GM12874 (cell line): Measurements from ENCODE around the gene TRPM2.

Experiments used
- TF ChIP-seq, protein P1 (sequence below): IDR thresholded peaks from 2 replicates; pipeline ENCODE4 v1.5.1; 2011; ENCODE audit warnings: low read depth, mild to moderate bottlenecking, control low read depth, low read length, moderate library complexity; ENCODE audit not compliant: insufficient read depth

The TRPM2 gene

GRCh38 chr21:44324854-44325107, 28.6 kb upstream of the TRPM2 start:
- TF ChIP-seq, protein P1, sequence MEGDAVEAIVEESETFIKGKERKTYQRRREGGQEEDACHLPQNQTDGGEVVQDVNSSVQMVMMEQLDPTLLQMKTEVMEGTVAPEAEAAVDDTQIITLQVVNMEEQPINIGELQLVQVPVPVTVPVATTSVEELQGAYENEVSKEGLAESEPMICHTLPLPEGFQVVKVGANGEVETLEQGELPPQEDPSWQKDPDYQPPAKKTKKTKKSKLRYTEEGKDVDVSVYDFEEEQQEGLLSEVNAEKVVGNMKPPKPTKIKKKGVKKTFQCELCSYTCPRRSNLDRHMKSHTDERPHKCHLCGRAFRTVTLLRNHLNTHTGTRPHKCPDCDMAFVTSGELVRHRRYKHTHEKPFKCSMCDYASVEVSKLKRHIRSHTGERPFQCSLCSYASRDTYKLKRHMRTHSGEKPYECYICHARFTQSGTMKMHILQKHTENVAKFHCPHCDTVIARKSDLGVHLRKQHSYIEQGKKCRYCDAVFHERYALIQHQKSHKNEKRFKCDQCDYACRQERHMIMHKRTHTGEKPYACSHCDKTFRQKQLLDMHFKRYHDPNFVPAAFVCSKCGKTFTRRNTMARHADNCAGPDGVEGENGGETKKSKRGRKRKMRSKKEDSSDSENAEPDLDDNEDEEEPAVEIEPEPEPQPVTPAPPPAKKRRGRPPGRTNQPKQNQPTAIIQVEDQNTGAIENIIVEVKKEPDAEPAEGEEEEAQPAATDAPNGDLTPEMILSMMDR, result no peak

DNA sequence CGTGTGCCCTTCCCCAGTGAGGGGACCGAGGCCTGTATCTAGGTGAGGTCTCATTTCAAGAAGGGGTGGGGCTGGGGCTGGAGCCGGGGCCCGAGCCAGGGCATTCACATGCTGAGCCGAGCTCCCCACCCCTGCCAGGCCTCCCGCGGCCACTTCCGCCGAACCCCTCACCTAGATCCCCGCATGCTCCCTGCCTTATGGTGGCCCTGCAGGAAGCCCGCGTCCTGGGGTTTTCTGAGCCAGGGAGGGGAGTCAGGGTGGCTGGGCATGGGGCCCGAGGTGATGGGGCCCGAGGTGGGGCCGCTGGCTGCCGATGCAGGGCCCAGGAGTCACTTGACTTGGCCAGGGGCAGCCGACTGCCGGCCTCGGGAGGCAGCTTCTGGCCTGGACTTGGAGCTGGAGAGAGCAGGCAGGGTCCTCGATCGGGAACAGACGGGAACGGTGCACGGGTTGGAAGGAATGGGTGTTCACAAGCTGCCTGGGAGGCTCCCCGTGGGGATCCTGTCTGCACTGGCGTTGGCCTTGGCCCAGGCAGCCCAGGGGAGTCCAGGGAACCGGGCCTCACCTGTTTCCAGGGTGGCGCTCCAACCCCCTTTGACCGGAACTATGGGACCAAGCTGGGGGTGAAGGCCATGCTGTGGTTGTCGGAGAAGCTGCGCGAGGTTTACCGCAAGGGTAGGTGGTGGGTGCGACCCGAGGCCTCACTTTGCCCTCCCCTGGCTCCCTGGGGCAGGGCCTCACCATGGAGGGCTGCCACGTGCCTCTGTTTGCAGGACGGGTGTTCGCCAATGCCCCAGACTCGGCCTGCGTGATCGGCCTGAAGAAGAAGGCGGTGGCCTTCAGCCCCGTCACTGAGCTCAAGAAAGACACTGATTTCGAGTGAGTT, 27.8 kb upstream of the TRPM2 start:
- TF ChIP-seq, protein P1, result no peak

DNA sequence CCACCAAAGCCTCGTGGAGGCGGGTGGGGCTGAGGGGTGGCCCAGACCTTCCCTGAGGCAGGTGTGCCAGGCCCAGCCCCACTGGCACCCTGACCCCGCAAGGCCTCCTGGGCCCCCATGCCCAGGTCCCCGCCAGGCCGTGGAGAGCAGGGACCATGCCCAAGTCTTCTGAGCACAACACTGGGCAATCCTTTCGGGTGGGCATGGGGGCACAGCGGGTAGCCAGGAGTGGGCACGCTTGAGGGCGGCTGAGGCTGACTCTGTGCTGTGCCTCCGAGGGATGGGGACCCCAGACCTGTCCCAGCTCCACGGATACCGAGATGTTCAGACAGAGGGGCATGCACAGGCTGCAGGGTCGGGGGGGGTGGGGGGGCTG, 27.2 kb upstream of the TRPM2 start:
- TF ChIP-seq, protein P1, result no peak

- TF ChIP-seq, protein P1, result no peak
Observed at GRCh38 chr21:44326716-44327602, 26.5 kb upstream of the TRPM2 start.

GRCh38 chr21:44327603-44327974, 25.8 kb upstream of the TRPM2 start:
- TF ChIP-seq, protein P1, result no peak

DNA sequence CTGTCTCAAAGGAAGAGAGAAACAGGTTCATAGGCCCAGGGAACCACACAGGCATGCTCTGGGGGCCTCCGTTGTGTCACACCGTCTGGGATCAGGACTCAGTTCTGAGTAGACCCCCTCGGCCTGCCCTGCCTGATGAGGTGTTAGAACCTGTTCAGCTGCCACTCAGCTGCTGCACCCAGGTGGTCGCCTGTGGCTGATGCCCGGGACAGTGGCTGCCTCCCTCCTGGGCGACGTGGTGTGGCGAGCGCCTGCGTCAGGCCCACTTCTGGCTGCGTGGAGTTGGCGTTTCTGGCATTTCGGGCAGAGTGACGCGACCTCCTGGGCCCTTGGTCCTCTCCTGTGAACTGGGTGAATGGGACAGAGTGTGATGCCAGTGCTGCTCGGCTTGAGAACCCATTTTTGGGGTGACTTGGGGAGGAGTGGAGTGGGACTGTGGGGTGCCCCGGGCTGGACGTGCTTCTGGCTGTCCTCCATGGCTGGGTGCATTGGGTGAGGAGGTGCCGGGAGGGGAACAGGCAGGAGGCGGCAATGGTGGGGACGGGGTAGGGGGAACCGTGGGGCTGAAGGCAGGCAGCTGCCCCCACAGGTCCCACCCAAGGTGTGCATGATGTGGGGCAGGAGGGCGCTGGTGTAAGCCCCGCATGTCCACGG, 25.1 kb upstream of the TRPM2 start:
- TF ChIP-seq, protein P1, result no peak
